ENCODE measurements around the gene GNG10. TPM values are rescaled to one million over a fixed set of nuclear protein-coding genes. Genes with fewer than 3 reads are reported as not detected.
A peak's percentile ranks its signal among the peaks of the same experiment; 100 is the strongest.

GNG10 gene
- total and polyA plus RNA-seq, 9 of the 15 experiments (the other 6 are each of a cell fraction or from before 2014, with no cell fraction given), result 13.1 to 37.8 (median 28.4) TPM

DNA sequence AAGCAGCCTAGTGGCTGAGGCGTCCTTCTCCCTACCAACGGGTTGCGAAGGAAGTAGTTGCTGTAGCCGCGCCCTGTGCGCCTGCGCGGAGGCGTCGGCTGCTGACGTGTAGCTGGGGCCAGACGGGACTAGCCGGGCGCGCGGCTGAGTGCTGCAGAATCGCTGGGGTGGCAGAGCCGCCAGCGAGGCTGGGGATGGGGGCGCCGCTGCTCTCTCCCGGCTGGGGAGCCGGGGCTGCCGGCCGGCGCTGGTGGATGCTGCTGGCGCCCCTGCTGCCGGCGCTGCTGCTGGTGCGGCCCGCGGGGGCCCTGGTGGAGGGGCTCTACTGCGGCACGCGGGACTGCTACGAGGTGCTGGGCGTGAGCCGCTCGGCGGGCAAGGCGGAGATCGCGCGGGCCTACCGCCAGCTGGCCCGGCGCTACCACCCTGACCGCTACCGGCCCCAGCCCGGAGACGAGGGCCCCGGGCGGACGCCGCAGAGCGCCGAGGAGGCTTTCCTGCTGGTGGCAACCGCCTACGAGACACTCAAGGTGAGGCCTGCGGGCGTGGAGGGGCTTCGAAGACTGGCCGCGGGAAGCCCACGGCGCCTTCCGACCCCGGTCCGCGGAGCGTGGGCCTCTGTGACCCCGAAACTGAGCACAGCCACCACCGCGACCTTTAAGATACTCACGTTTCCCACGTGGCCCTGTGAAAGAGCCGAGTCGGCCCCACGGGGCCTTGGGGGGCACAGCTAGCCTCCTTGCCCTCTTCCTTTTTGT, 30.0 kb upstream of the GNG10 start, which contains the start of gene DNAJC25 (continued):
- TF ChIP-seq, protein P1, sequence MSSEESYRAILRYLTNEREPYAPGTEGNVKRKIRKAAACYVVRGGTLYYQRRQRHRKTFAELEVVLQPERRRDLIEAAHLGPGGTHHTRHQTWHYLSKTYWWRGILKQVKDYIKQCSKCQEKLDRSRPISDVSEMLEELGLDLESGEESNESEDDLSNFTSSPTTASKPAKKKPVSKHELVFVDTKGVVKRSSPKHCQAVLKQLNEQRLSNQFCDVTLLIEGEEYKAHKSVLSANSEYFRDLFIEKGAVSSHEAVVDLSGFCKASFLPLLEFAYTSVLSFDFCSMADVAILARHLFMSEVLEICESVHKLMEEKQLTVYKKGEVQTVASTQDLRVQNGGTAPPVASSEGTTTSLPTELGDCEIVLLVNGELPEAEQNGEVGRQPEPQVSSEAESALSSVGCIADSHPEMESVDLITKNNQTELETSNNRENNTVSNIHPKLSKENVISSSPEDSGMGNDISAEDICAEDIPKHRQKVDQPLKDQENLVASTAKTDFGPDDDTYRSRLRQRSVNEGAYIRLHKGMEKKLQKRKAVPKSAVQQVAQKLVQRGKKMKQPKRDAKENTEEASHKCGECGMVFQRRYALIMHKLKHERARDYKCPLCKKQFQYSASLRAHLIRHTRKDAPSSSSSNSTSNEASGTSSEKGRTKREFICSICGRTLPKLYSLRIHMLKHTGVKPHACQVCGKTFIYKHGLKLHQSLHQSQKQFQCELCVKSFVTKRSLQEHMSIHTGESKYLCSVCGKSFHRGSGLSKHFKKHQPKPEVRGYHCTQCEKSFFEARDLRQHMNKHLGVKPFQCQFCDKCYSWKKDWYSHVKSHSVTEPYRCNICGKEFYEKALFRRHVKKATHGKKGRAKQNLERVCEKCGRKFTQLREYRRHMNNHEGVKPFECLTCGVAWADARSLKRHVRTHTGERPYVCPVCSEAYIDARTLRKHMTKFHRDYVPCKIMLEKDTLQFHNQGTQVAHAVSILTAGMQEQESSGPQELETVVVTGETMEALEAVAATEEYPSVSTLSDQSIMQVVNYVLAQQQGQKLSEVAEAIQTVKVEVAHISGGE (CRISPR knock-in tag; IDR thresholded peaks at IDR 0.05), result peak in 1 of 3 experiments; percentile 53; a peak in 2 of 6 replicates
- peak; percentile 92 for TF ChIP-seq TBP (optimal IDR thresholded peaks at IDR 0.05; ENCODE audit: low read depth, low read length)
- TF ChIP-seq SREBF1 (IDR thresholded peaks at IDR 0.05; ENCODE audit: borderline replicate concordance, low read depth, low read length), result no peak
- no peak for TF ChIP-seq CEBPG (CRISPR knock-in tag; IDR thresholded peaks at IDR 0.05)
- TF ChIP-seq CEBPG (tag; conservative IDR thresholded peaks at IDR 0.05 in 1 of 2, IDR thresholded peaks at IDR 0.05 in 1 of 2), result no peak
- no peak for TF ChIP-seq DDX20 (tag; IDR thresholded peaks at IDR 0.05; ENCODE audit: low read depth)
- no peak for TF ChIP-seq ZNF589 (CRISPR knock-in tag; IDR thresholded peaks at IDR 0.05; ENCODE audit: low read depth)
- TF ChIP-seq SMAD4 (CRISPR knock-in tag; conservative IDR thresholded peaks at IDR 0.05), result peak; percentile 70; the same call in 1 of the 2 replicates
- no peak for TF ChIP-seq ZNF444 (CRISPR knock-in tag; IDR thresholded peaks at IDR 0.05)
- TF ChIP-seq SMARCE1 (IDR thresholded peaks at IDR 0.05), result no peak
- TF ChIP-seq, protein P2, sequence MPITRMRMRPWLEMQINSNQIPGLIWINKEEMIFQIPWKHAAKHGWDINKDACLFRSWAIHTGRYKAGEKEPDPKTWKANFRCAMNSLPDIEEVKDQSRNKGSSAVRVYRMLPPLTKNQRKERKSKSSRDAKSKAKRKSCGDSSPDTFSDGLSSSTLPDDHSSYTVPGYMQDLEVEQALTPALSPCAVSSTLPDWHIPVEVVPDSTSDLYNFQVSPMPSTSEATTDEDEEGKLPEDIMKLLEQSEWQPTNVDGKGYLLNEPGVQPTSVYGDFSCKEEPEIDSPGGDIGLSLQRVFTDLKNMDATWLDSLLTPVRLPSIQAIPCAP (CRISPR knock-in tag; IDR thresholded peaks at IDR 0.05; ENCODE audit: borderline replicate concordance), result no peak
- TF ChIP-seq TCF7 (IDR thresholded peaks at IDR 0.05; ENCODE audit: borderline replicate concordance), result 0 out of 2 replicates have a peak, but pooled peaks have one; percentile 13
- TF ChIP-seq ZNF274 (IDR thresholded peaks at IDR 0.05; ENCODE audit: borderline replicate concordance, low read depth, low read length), result no peak
- 0 out of 2 replicates have a peak, but pooled peaks have one; percentile 28 for TF ChIP-seq NCOR1 (IDR thresholded peaks at IDR 0.05)
- peak in 1 of 2 experiments; percentile 7; a peak in 3 of 4 replicates for TF ChIP-seq SIN3A (IDR thresholded peaks at IDR 0.05; ENCODE audit: borderline replicate concordance in 2 of 2, control insufficient read depth in 1 of 2, low read depth in 2 of 2, low read length in 2 of 2)
- no peak for TF ChIP-seq BRCA1 (IDR thresholded peaks at IDR 0.05)
- TF ChIP-seq BRCA1 (CRISPR knock-in tag; IDR thresholded peaks at IDR 0.05), result peak; percentile 93; the same call in 1 of the 2 replicates
- no peak for TF ChIP-seq HMG20A (CRISPR knock-in tag; conservative IDR thresholded peaks at IDR 0.05)
- no peak; the same call in 1 of the 2 replicates for TF ChIP-seq STAT5A (IDR thresholded peaks at IDR 0.05; ENCODE audit: borderline replicate concordance, low read length)
- TF ChIP-seq RBM34 (IDR thresholded peaks at IDR 0.05; ENCODE audit: borderline replicate concordance, insufficient read depth, low read length), result peak; percentile 49; the same call in 1 of the 2 replicates
- no peak for TF ChIP-seq RFX7 (CRISPR knock-in tag; IDR thresholded peaks at IDR 0.05)
- TF ChIP-seq, protein P3, sequence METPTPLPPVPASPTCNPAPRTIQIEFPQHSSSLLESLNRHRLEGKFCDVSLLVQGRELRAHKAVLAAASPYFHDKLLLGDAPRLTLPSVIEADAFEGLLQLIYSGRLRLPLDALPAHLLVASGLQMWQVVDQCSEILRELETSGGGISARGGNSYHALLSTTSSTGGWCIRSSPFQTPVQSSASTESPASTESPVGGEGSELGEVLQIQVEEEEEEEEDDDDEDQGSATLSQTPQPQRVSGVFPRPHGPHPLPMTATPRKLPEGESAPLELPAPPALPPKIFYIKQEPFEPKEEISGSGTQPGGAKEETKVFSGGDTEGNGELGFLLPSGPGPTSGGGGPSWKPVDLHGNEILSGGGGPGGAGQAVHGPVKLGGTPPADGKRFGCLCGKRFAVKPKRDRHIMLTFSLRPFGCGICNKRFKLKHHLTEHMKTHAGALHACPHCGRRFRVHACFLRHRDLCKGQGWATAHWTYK (CRISPR knock-in tag; IDR thresholded peaks at IDR 0.05), result peak; percentile 41; the same call in 1 of the 2 replicates

Data from K562 (cell line).